NCI-H2196 (cell line): ENCODE results near the gene RALGAPA1.
"Not testable (repeated sequence)": the region's sequence is repeated elsewhere in the genome, so short reads cannot be mapped to it uniquely, and the experiment has no call there.

Experiments
- DNase-seq: peaks from one replicate; lab custom pipeline; 2025; ENCODE audit not compliant: unreplicated experiment; lab: John Stamatoyannopoulos, UW

Gene RALGAPA1

DNA sequence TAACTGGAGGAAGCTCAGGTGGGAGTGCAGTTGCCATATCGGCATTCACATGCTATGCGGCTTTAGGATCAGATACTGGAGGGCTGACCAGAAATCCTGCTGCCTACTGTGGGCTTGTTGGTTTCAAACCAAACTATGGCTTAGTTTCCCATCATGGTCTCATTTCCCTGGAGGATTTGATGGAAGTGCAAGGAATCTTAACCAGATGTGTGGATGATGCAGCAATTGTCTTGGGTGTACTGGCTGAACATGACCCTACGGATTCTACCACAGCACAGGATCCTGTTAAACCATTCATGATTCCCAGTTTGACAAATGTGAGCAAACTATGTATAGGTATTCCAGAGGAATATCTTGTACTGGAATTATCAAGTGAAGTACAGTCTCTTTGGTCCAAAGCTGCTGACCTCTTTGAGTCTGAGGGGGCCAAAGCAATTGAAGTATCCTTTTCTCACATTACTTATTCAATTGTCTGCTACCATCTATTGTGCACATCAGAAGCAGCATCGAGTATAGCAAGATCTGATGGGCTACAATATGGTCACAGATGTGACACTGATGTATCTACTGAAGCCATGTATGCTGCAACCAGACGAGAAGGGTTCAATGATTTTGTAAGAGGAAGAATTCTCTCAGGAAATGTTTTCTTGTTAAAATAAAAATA, 42.9 kb downstream of the RALGAPA1 start:
- DNase-seq, result no peak

DNA sequence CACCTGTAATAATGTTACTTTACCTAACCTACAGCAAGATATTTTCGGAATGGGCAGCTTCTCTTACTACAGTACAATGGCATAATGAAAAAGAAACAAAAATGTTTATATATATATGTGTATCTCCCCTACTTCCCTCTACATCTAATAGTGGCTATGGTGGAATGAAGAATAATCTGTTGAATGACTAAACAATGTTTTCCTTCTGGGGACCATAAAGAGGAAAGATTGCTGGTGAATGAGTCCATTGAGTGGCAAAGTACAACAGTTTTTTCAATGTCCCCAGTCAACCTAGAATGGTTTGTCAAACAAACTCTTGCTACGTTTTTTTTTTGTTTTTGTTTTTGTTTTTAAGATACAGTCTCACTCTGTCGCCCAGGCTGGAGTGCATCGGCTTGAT, 47.2 kb downstream of the RALGAPA1 start:
- DNase-seq, result no peak

DNA sequence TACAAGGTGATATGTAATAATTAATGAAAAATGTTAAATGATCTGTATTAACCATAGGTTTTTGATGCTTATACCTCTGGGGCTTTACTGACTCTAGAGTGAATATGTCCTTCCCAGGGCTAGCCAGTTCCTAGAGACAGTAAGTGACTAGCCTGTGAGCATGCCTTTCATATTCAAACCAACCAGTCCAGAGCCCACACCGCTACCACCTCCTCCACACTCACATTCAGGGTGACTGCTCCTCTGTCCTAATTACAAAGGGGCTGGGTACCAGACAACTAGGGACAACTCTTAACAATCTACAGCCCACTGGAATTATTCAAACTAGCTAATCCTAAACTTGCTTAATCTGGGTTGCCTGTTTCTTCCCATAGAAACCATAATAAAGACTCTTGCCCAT, 49.0 kb downstream of the RALGAPA1 start:
- no peak for DNase-seq

DNA sequence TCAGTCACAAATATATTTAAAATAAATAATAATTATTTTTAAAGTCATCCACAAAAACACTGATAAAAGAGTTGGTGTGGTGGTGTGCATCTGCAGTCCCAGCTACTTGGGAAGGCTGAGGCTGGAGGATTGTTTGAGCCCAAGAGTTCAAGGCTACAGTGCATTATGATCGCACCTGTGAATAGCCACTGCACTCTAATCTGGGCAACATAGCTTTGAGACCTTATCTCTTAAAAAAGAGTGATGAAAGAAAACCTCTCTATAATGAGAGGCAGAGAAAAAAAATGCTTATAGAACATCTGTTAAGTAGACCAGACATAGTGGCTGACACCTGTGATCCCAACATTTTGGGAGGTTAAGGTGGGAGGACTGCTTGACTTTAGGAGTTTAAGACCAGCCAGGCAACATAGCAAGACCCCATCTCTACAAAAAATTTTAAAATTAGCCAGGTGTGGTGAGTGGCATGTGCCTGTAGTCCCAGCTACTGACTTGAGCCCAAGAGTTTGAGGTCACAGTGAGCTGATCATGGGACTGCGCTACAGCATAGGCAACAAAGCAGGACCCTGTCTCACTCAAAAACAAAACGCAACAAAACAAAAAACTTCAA, 50.5 kb downstream of the RALGAPA1 start:
- no peak for DNase-seq

DNA sequence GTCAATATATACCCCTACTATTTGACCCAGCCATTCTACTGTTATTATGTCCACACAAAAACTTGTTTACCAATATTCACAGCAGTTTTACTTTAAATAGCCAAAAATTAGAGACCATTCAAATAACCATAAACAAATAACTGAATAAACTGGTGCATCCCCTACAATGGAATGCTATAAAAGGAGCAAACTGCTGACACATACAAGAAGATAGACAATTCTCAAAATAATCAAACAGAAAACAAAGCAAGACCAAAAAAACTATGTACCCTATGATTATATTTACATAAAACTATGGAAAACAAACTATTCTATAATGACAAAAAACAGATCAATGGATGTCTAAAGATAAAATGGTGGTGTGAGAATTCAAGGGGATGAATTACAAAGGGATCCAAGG, 54.4 kb downstream of the RALGAPA1 start:
- no peak for DNase-seq

DNA sequence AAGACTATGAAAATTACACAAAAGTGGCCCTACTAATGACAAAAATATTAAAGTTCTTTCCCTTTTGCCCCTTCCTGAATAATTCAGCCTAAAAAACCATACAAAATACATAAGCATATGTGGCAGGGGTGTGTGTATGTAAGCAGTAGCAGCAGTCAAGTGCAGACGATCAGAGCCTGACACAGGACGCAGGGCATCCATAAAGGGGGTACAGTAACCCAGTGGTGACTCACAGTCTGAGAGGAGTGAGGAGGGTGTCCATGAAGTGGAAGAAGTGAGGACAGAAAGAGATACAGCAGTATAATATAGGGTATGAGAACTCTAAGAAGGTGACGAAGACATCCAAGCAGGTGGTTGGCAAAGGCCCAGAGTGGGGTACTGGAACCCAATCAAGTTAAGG, 56.7 kb downstream of the RALGAPA1 start:
- DNase-seq, result no peak

DNA sequence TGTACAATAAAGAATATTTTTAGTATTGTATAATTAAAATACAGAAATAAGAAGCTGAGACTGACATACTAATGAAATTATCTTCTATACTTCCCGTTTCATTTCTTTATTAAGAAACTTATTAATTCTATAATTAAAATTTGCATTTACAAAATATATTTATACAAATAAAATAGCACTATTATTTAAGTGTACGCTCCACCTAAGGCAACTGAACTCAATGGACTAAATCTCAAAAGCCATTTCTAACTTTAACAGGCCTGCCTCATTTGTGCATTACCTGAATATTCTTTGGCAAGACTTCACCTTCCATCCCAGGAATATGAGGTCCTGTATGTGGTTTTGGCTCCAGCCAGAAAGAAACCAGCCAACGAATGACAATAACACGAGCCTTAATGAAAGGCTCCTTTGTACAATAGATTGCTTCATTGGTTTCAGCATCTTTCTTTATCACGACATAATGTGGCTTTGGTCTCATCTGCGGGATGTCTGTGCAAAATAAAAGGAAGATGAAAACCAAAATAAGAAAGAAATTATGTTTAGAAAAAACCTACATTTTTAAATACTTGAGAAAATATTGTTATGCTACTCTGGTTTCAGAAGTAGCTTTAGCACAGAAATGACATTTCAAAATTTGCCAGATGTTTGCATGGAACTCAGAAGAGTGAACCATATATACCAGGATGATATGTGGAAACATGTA, 58.7 kb downstream of the RALGAPA1 start:
- DNase-seq, result no peak

DNA sequence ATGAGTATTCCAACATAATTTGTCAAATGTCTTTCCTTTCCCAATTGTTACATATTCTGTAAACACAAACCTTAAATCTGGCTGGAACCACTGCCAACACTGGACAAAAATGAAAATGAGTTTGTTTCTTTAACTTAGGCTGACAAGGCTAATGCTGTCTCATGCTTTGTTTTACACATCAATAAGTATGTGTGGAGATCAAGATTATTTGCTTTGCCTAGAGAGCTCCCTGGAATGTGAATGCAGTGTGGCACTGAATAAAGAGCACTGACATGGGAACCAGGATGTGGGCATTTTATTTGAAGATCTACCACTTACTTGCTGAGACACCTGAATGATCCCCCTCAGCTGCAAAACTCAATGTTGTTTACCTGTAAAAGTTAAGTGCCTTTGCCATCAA, 61.7 kb downstream of the RALGAPA1 start:
- DNase-seq, result peak; percentile 4

DNA sequence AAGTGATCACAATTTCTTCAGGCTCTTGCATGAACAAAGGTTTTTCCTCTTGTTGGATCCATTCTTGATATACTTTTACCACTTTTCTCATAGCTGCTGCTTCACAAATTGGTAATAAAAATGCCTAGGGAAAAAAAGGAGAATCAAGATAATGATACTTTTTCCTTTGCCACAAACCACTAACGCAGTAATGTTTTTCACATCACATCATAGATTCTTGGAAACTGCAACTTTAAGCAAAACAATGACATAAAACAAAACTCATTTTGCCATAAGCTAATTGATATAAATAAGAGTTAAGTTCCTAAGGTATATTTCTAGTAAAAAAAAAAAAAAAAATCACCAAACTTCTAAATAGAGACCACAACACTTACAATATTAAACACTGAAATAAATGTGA, 66.7 kb downstream of the RALGAPA1 start:
- no peak for DNase-seq

DNA sequence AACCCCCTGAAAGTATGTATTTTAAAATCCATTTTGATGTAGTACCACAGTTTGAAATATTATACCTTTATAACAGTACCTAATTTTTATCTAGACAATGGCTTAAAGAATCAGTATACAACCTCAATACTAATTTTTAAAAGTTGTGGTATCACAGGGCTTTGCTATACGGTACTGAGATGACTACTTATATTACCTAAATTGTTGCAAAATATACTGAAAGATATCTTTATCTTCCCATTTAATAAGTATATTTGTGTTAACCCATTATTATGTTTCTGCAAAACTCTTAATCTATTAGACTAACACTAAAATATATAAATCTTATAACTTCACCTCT, 67.1 kb downstream of the RALGAPA1 start:
- DNase-seq, result no peak

DNA sequence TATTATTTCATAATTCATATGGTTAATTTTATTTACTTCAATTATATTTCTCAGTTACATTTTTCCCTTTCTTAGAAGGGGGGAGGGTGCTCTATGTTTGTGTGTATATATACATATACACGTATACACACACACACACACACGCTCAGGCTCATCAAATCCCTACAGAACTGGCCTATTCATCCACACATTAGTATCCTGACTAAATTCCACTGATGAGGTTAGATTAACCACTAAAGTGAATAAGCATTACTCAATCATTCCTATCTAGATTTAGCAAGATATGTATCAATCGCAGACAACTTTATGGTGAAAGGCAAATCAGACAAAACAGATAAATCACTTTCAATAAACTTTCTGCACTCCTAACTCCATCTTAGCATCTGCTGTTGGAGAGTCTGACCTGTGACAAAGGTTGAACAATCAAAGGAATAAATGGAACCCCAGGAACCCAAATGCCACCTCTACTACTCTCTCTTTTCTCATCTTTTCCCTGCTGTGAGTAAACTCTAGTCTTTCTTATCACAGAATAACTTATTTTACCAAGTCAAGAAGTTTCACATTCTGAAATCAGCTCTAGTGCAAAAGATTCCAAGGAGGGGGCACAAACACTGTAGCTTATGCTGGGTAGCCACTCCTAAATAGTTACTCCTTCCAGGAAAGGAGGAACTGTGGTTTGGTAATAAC, 67.6 kb downstream of the RALGAPA1 start:
- no peak for DNase-seq

DNA sequence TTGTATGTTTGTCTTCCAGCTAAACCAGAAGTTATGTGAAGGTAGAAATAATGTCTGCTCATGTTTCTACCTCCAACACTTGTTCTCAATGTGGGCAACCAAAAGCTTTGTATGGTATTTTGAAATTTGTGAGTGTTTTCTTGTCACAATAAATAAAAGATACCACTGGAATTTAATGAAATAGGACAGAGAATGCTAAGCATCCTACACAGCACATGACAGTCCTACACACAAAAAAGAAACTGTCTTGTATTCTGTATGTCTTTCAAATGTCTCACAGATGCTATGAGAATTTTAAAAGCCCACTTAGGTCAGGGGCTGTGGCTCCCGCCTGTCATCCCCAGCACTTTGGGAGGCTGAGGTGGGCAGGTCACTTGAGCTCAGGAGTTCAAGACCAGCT, 68.9 kb downstream of the RALGAPA1 start:
- DNase-seq, result no peak

DNA sequence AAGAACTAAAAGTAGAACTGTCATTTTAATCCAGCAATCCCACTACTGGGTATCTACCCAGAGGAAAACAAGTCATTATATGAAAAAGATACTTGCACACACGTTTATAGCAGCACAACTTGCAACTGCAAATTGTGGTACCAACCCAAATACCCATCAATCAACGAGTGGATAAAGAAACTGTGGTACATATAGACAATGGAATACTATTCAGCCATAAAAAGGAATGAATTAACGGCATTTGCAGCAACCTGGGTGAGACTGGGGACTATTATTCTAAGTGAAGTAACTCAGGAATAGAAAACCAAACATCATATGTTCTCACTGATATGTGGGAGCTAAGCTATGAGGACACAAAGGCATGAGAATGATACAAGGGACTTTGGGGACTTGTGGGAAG, 73.9 kb downstream of the RALGAPA1 start:
- not testable (repeated sequence) for DNase-seq

DNA sequence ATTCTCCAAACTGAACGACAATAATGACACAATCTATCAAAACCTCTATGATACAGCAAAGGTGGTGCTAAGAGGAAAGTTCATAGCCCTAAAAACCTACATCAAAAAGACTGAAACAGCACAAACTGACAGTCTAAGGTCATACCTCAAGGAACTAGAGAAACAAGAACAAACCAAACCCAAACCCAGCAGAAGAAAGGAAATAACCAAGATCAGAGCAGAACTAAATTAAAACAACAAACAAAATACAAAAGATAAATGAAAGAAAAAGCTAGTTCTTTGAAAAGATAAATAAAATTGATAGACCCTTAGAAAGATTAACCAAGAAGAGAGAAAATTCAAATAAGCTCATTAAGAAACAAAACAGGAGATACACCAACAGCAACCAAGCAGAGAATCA, 75.6 kb downstream of the RALGAPA1 start:
- DNase-seq, result not testable (repeated sequence)

DNA sequence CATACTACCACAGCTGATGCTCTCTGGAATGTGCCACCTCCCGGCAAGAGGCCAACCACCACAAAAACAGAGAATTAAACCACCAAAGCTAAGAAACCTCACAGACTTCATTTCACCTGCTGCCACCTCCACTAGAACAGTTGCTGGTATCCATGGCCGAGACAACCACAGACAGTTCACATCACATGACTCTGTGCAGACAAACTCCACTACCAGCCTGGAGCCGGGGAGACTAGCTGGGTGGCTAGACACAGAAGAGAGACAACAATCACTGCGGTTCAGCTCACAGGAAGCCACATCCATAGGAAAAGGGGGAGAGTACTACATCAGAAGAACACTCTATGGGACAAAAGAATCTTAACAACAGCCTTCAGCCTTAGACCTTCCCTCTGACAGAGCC, 78.2 kb downstream of the RALGAPA1 start:
- no peak for DNase-seq

DNA sequence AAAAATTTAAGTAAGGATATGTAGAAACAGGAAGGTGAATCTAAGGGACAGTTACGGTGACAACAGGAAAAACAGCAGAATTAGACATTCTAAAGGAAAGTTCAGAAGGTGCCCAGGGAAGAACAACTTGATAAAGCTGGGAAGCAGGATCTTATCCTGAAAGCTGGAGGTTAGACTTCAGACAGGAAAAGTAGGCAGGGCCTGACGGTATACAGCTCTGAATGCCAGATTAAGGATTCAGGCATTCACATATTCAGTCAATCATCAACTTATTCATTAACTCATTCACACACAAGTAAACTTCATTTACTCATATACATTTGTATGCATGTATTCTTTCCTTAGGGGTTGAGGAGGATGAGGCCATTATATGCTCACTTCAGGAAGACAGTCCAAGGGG, 81.3 kb downstream of the RALGAPA1 start:
- no peak for DNase-seq

DNA sequence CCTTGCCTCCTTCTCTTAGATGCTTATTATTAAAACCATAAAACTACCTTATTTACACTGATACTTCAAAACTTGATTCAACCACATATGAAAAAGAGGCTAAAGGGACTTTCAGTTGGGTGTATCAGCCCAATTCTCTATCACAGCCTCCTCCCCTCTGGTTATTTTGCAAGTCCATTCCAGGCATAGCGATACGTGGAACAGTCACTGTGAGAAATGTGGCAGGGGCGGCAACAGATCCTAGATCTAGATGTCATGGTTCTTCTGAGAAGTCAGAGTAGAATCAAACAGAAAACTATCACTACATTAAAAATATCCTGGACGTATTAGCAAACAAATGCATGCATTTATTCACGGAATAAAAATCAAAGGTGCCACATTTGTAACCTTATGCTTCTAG, 83.2 kb downstream of the RALGAPA1 start:
- DNase-seq, result no peak

DNA sequence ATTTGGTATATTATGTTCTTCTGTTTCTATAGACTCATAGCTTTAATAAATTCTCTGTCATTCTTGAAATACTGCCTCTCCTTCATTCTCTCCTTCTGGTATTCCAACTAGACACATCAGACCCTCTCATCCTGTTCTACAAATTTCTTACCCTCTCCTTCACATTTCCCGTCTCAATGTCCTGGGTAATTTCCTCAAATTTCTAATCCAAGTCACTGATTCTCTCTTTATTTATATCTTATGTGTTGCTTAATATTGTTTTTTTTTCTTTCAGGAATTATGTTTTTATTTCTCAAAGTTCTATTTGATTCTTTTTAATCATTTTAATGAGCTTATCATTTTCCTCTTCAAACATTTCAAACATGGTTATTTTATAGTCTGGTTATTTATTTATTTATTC, 94.0 kb downstream of the RALGAPA1 start:
- DNase-seq, result no peak

DNA sequence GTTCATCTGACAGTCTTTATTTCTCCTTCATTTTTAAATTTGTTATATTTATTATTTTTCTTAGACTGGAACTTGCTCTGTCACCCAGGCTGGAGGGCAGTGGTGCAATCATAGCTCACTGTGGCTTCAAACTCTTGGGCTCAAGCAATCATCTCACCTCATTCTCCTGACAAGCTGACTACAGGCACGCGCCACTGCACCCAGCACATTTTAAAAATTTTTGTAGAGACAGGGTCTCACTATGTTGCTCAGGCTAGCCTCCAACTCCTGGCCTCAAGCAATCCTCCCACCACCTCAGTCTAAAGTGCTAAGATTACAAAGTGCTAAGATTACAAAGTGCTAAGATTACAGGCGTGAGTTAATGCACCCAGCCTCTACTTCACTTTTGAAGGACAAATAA, 96.6 kb downstream of the RALGAPA1 start:
- no peak for DNase-seq

DNA sequence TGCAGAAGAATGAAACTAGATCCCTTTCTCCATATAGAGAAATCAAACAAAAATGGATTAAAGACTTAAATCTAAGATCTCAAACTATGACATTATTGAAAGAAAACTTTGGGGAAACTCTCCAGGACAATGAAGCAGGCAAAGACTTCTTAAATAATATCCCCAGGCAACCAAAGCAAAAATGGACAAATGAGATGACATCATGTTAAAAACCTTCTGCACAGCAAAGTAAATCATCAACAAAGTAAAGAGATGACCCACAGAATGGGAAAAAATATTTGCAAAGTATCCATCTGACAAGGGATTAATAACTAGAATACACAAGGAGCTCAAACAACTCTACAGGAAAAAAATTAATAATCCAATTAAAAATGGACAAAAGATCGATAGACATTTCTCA, 101.0 kb downstream of the RALGAPA1 start:
- DNase-seq, result no peak

DNA sequence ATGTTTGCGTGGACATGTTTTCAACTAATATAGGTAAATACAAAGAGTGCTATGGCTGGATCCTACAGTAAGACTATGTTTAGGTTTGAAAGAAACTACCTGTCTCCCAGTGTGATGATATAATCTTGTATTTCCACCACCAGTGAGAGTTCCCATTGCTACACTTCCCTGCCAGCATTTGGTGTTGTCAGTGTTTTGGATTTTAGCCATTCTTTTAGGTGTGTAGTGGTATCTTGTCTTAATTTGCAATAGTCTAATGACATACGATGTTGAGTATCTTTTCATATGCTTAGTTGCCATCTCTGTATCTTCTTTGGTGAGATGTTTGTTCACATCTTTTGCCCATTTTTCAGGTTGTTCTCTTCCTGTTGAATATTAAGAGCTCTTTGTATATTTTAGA, 103.5 kb downstream of the RALGAPA1 start:
- DNase-seq, result no peak
